Measurements from ENCODE around the gene CA10.

CA10 gene

GRCh38 chr17:51677875-51678274, 480.6 kb downstream of the CA10 start:
- H3K27me3 ChIP-seq (ENCODE audit: insufficient read depth, low read length) = no peaks in the 10 kb centered on the region
- no peak overlapping the region for H2AFZ ChIP-seq (ENCODE audit: insufficient read depth, low read length, poor library complexity)
- H2BK12ac ChIP-seq (ENCODE audit: low read length) = no peak overlapping the region
- no peaks in the 10 kb centered on the region for H3K9me3 ChIP-seq (ENCODE audit: insufficient read depth, low read depth, low read length)
- no peak overlapping the region for H2BK120ac ChIP-seq (ENCODE audit: insufficient read depth, low read length, poor library complexity)
- DNase-seq = no peak
- H3K79me1 ChIP-seq (ENCODE audit: low read length) = no peaks in the 10 kb centered on the region
- H2BK5ac ChIP-seq (ENCODE audit: low read depth, low read length, poor library complexity) = no peak overlapping the region
- no peak overlapping the region for H3K4me2 ChIP-seq (ENCODE audit: low read length)
- no peak overlapping the region for H4K91ac ChIP-seq (ENCODE audit: low read depth, low read length)
- no peak overlapping the region for H3K14ac ChIP-seq (ENCODE audit: low read length)
- no peak overlapping the region for H3K9ac ChIP-seq (ENCODE audit: low read length)
- H4K12ac ChIP-seq (ENCODE audit: low read depth, low read length) = no peak overlapping the region
- H3K4me1 ChIP-seq (ENCODE audit: control insufficient read depth in 1 of 2, insufficient read depth in 2 of 2, low read length in 2 of 2) = no peaks in the 10 kb centered on the region
- WGBS (ENCODE audit: extremely low coverage, insufficient coverage, insufficient read length) = no CpG with 5 or more reads among the region's 1 CpG
- no peak overlapping the region for H3K23ac ChIP-seq (ENCODE audit: low read length)
- H3K79me2 ChIP-seq (ENCODE audit: control insufficient read depth, insufficient read depth, low read length, poor library complexity) = no peaks in the 10 kb centered on the region
- no peak overlapping the region for H4K8ac ChIP-seq (ENCODE audit: low read depth, low read length)
- H2AK5ac ChIP-seq (ENCODE audit: low read length) = no peak overlapping the region
- H3K27ac ChIP-seq (ENCODE audit: low read depth, low read length) = no peak overlapping the region
- H3K18ac ChIP-seq (ENCODE audit: low read length) = no peak overlapping the region
- H3K4ac ChIP-seq (ENCODE audit: low read depth, low read length) = no peak overlapping the region
- H3K36me3 ChIP-seq (ENCODE audit: control insufficient read depth in 1 of 2, insufficient read depth in 2 of 2, low read length in 2 of 2) = no peaks in the 10 kb centered on the region
- no peak overlapping the region for H3K4me3 ChIP-seq (ENCODE audit: low read depth, low read length)

GRCh38 chr17:51676691-51677487, 481.6 kb downstream of the CA10 start:
- H4K91ac ChIP-seq (ENCODE audit: low read depth, low read length) = no peak overlapping the region
- no peak overlapping the region for H3K4me3 ChIP-seq (ENCODE audit: low read depth, low read length)
- no peak overlapping the region for H4K8ac ChIP-seq (ENCODE audit: low read depth, low read length)
- no peaks in the 10 kb centered on the region for H3K4me1 ChIP-seq (ENCODE audit: control insufficient read depth in 1 of 2, insufficient read depth in 2 of 2, low read length in 2 of 2)
- DNase-seq = no peak
- H4K12ac ChIP-seq (ENCODE audit: low read depth, low read length) = no peak overlapping the region
- H3K27me3 ChIP-seq (ENCODE audit: insufficient read depth, low read length) = no peaks in the 10 kb centered on the region
- no peak overlapping the region for H2BK120ac ChIP-seq (ENCODE audit: insufficient read depth, low read length, poor library complexity)
- H2AK5ac ChIP-seq (ENCODE audit: low read length) = no peak overlapping the region
- H3K14ac ChIP-seq (ENCODE audit: low read length) = no peak overlapping the region
- WGBS (ENCODE audit: extremely low coverage, insufficient coverage, insufficient read length) = no CpG with 5 or more reads among the region's 5 CpGs
- H3K9me3 ChIP-seq (ENCODE audit: insufficient read depth, low read depth, low read length) = no peaks in the 10 kb centered on the region
- no peak overlapping the region for H3K4me2 ChIP-seq (ENCODE audit: low read length)
- no peak overlapping the region for H3K18ac ChIP-seq (ENCODE audit: low read length)
- no peak overlapping the region for H3K9ac ChIP-seq (ENCODE audit: low read length)
- H3K79me2 ChIP-seq (ENCODE audit: control insufficient read depth, insufficient read depth, low read length, poor library complexity) = no peaks in the 10 kb centered on the region
- no peak overlapping the region for H3K27ac ChIP-seq (ENCODE audit: low read depth, low read length)
- no peak overlapping the region for H2BK5ac ChIP-seq (ENCODE audit: low read depth, low read length, poor library complexity)
- H3K79me1 ChIP-seq (ENCODE audit: low read length) = no peaks in the 10 kb centered on the region
- no peaks in the 10 kb centered on the region for H3K36me3 ChIP-seq (ENCODE audit: control insufficient read depth in 1 of 2, insufficient read depth in 2 of 2, low read length in 2 of 2)
- H2BK12ac ChIP-seq (ENCODE audit: low read length) = no peak overlapping the region
- H2AFZ ChIP-seq (ENCODE audit: insufficient read depth, low read length, poor library complexity) = no peak overlapping the region
- no peak overlapping the region for H3K23ac ChIP-seq (ENCODE audit: low read length)
- no peak overlapping the region for H3K4ac ChIP-seq (ENCODE audit: low read depth, low read length)

- Histone ChIP-seq H4K91ac (ENCODE audit: low read depth, low read length) (no peak overlapping the region), H4K8ac (ENCODE audit: low read depth, low read length) (no peak overlapping the region), H3K79me1 (ENCODE audit: low read length) (no peaks in the 10 kb centered on the region), H3K9ac (ENCODE audit: low read length) (no peak overlapping the region), H3K79me2 (ENCODE audit: control insufficient read depth, insufficient read depth, low read length, poor library complexity) (no peaks in the 10 kb centered on the region), H2BK5ac (ENCODE audit: low read depth, low read length, poor library complexity) (no peak overlapping the region), H2AFZ (ENCODE audit: insufficient read depth, low read length, poor library complexity) (no peak overlapping the region), H4K12ac (ENCODE audit: low read depth, low read length) (no peak overlapping the region), H2AK5ac (ENCODE audit: low read length) (no peak overlapping the region), H3K18ac (ENCODE audit: low read length) (no peak overlapping the region), H3K4me1 (ENCODE audit: control insufficient read depth in 1 of 2, insufficient read depth in 2 of 2, low read length in 2 of 2) (no peaks in the 10 kb centered on the region), H3K4ac (ENCODE audit: low read depth, low read length) (no peak overlapping the region), H3K36me3 (ENCODE audit: control insufficient read depth in 1 of 2, insufficient read depth in 2 of 2, low read length in 2 of 2) (no peaks in the 10 kb centered on the region), H3K4me3 (ENCODE audit: low read depth, low read length) (no peak overlapping the region), H3K27ac (ENCODE audit: low read depth, low read length) (no peak overlapping the region), H3K14ac (ENCODE audit: low read length) (no peak overlapping the region), H3K9me3 (ENCODE audit: insufficient read depth, low read depth, low read length) (no peaks in the 10 kb centered on the region), H2BK120ac (ENCODE audit: insufficient read depth, low read length, poor library complexity) (no peak overlapping the region), H3K27me3 (ENCODE audit: insufficient read depth, low read length) (no peaks in the 10 kb centered on the region), H3K4me2 (ENCODE audit: low read length) (no peak overlapping the region), H3K23ac (ENCODE audit: low read length) (no peak overlapping the region), H2BK12ac (ENCODE audit: low read length) (no peak overlapping the region)
- DNase-seq = no peak
- WGBS (ENCODE audit: extremely low coverage, insufficient coverage, insufficient read length) = no CpG with 5 or more reads among the region's 12 CpGs
These were observed 483.8 kb downstream of the CA10 start for GRCh38 chr17:51674579-51675255.

GRCh38 chr17:51673070-51673469, 485.4 kb downstream of the CA10 start:
- no peak overlapping the region for H3K23ac ChIP-seq (ENCODE audit: low read length)
- no peak overlapping the region for H2BK120ac ChIP-seq (ENCODE audit: insufficient read depth, low read length, poor library complexity)
- no peaks in the 10 kb centered on the region for H3K27me3 ChIP-seq (ENCODE audit: insufficient read depth, low read length)
- H3K4me2 ChIP-seq (ENCODE audit: low read length) = no peak overlapping the region
- no peak overlapping the region for H3K14ac ChIP-seq (ENCODE audit: low read length)
- H3K79me1 ChIP-seq (ENCODE audit: low read length) = no peaks in the 10 kb centered on the region
- no peak overlapping the region for H4K12ac ChIP-seq (ENCODE audit: low read depth, low read length)
- H3K9ac ChIP-seq (ENCODE audit: low read length) = no peak overlapping the region
- H3K79me2 ChIP-seq (ENCODE audit: control insufficient read depth, insufficient read depth, low read length, poor library complexity) = no peaks in the 10 kb centered on the region
- H3K4ac ChIP-seq (ENCODE audit: low read depth, low read length) = no peak overlapping the region
- DNase-seq = peak; percentile 67 to 77
- no peak overlapping the region for H3K4me3 ChIP-seq (ENCODE audit: low read depth, low read length)
- H3K27ac ChIP-seq (ENCODE audit: low read depth, low read length) = no peak overlapping the region
- H3K4me1 ChIP-seq (ENCODE audit: control insufficient read depth in 1 of 2, insufficient read depth in 2 of 2, low read length in 2 of 2) = no peaks in the 10 kb centered on the region
- no peak overlapping the region for H3K18ac ChIP-seq (ENCODE audit: low read length)
- H2AK5ac ChIP-seq (ENCODE audit: low read length) = no peak overlapping the region
- no peak overlapping the region for H2BK5ac ChIP-seq (ENCODE audit: low read depth, low read length, poor library complexity)
- no peak overlapping the region for H4K8ac ChIP-seq (ENCODE audit: low read depth, low read length)
- no peak overlapping the region for H2BK12ac ChIP-seq (ENCODE audit: low read length)
- peaks cover 5% of the 10 kb centered on the region for H3K9me3 ChIP-seq (ENCODE audit: insufficient read depth, low read depth, low read length)
- H4K91ac ChIP-seq (ENCODE audit: low read depth, low read length) = no peak overlapping the region
- H3K36me3 ChIP-seq (ENCODE audit: control insufficient read depth in 1 of 2, insufficient read depth in 2 of 2, low read length in 2 of 2) = no peaks in the 10 kb centered on the region
- no peak overlapping the region for H2AFZ ChIP-seq (ENCODE audit: insufficient read depth, low read length, poor library complexity)

Data from trophoblast cell (in vitro differentiated cells and primary cell).